K562 (cell line): Measurements from ENCODE around the gene RNU6-9. TPM values are rescaled to one million over a fixed set of nuclear protein-coding genes. Genes with fewer than 3 reads are reported as not detected.

Source experiments
- CHD1 ChIP-seq: fragments of 200-600 bp; sonication (generic); IDR thresholded peaks from one replicate; pipeline ENCODE4 v1.6.1; 2012; ENCODE audit warnings: mild to moderate bottlenecking, moderate library complexity, low read length, inconsistent platforms
- ESRRA ChIP-seq: fragments of 450-650 bp; IDR thresholded peaks from 2 replicates; pipeline ENCODE4 v1.6.1; 2014; ENCODE audit warnings: low read depth, mild to moderate bottlenecking, moderate library complexity, borderline replicate concordance
- FOXP1 ChIP-seq: sonication (generic); formaldehyde crosslinking; IDR thresholded peaks from 2 replicates; pipeline ENCODE4 v1.8.0; 2022; ENCODE audit warnings: mild to moderate bottlenecking, missing genetic modification reagents
- HIVEP1 ChIP-seq: fragments of 250-450 bp; sonication (Bioruptor Pico); IDR thresholded peaks from 2 replicates; pipeline ENCODE4 v1.4.0; 2020; ENCODE audit warnings: mild to moderate bottlenecking
- KAT7 ChIP-seq: sonication (generic); formaldehyde crosslinking; IDR thresholded peaks from 2 replicates; pipeline ENCODE4 v1.8.0; 2022; ENCODE audit warnings: missing genetic modification reagents, mild to moderate bottlenecking, borderline replicate concordance
- KLF6 ChIP-seq: fragments of 250-450 bp; sonication (Bioruptor Pico); IDR thresholded peaks from 2 replicates; pipeline ENCODE4 v1.4.0; 2020; ENCODE audit warnings: mild to moderate bottlenecking, moderate library complexity, borderline replicate concordance
- NFE2L1 ChIP-seq: fragments of 450-650 bp; IDR thresholded peaks from 2 replicates; pipeline ENCODE4 v1.6.1; 2016; ENCODE audit warnings: missing genetic modification characterization, low read depth, mild to moderate bottlenecking, missing compliant biosample characterization, moderate library complexity, borderline replicate concordance
- PCBP2 ChIP-seq: fragments of 200-400 bp; formaldehyde crosslinking; IDR thresholded peaks from 2 replicates; pipeline ENCODE4 v1.6.1; 2018; ENCODE audit warnings: low read length, low read depth, mild to moderate bottlenecking, moderate library complexity; ENCODE audit not compliant: poor library complexity, severe bottlenecking
- PTRF ChIP-seq: fragments of 450-650 bp; IDR thresholded peaks from 2 replicates; pipeline ENCODE4 v1.6.1; 2016; ENCODE audit warnings: mild to moderate bottlenecking, missing genetic modification characterization, missing compliant biosample characterization
- RERE ChIP-seq: sonication (generic); formaldehyde crosslinking; IDR thresholded peaks from 2 replicates; pipeline ENCODE4 v1.8.0; 2023; ENCODE audit warnings: missing genetic modification reagents, mild to moderate bottlenecking, borderline replicate concordance
- SIRT6 ChIP-seq: IDR thresholded peaks from one replicate; pipeline ENCODE4 v1.6.1; 2012; ENCODE audit warnings: low read depth, mild to moderate bottlenecking, control low read depth, inconsistent platforms, low read length, moderate library complexity
- SRSF9 ChIP-seq: fragments of 200-400 bp; formaldehyde crosslinking; IDR thresholded peaks from 2 replicates; pipeline ENCODE4 v1.6.1; 2017; ENCODE audit warnings: low read depth, low read length, borderline replicate concordance
- TAF1 ChIP-seq: IDR thresholded peaks from 2 replicates; pipeline ENCODE4 v1.6.1; 2011; ENCODE audit warnings: mild to moderate bottlenecking, low read length, moderate library complexity; ENCODE audit not compliant: insufficient read depth, control insufficient read depth, severe bottlenecking; ENCODE audit errors: extremely low read depth
- ZBTB1 ChIP-seq: sonication (generic); formaldehyde crosslinking; IDR thresholded peaks from 2 replicates; pipeline ENCODE4 v1.8.1; 2023; ENCODE audit warnings: missing genetic modification reagents, low read depth, mild to moderate bottlenecking, borderline replicate concordance
- ZBTB17 ChIP-seq: fragments of 450-650 bp; formaldehyde crosslinking; IDR thresholded peaks from 2 replicates; pipeline ENCODE4 v1.4.0; 2020; ENCODE audit warnings: mild to moderate bottlenecking
- polyA plus RNA-seq, 8 experiments: library from polyadenylated mRNA; depleted of rRNA in 4 of 8; stranded (reverse) in 5 of 8; unstranded in 3 of 8; fragments of >200 nt; fragmentation: Nextera tagmentation in 2 of 8; fragmentation: Illumina TruSeq in 1 of 8; extraction: Ambion mirVana in 2 of 8; extraction: Trizol in 1 of 8; gene quantifications; 2 replicates each; pipeline versions ENCODE4 v1.2.1 to v1.2.3, GENCODE V29; 2011 to 2014; ENCODE audit warnings: inconsistent platforms in 1 of 8, missing spikeins in 1 of 8
- total RNA-seq, 7 experiments: library from RNA; depleted of rRNA in 6 of 7; stranded (reverse); fragments of >200 nt in 6 of 7; fragmentation: Illumina TruSeq in 2 of 7; extraction: Trizol in 2 of 7; gene quantifications; 2 replicates each; pipeline versions ENCODE4 v1.2.1 to v1.2.3, GENCODE V29; 2011 to 2021; ENCODE audit warnings: low replicate concordance in 1 of 7
- TF ChIP-seq, protein P1 (sequence below): fragments of 250-450 bp; sonication (Bioruptor Pico); IDR thresholded peaks from 2 replicates; pipeline ENCODE4 v1.6.1; 2021; ENCODE audit warnings: mild to moderate bottlenecking
- TF ChIP-seq, protein P2 (sequence below): fragments of 250-450 bp; sonication (Bioruptor Pico); IDR thresholded peaks from 2 replicates; pipeline ENCODE4 v1.4.0; 2020; ENCODE audit warnings: mild to moderate bottlenecking

RNU6-9 gene
- total and polyA plus RNA-seq, 9 of the 15 experiments (the other 6 are each of a cell fraction or from before 2014, with no cell fraction given), result not detected

GRCh38 chr19:907183-907853 is 14.0 kb downstream of the RNU6-9 start (continued):
- TF ChIP-seq ZBTB17 (CRISPR knock-in tag) (no peak), NFE2L1 (tag) (no peak), ZBTB1 (no peak), CHD1 (no peak), KLF6 (CRISPR knock-in tag) (peak; percentile 39; the same call in 1 of the 2 replicates), ESRRA (peak; percentile 55), HIVEP1 (peak; percentile 92), KAT7 (CRISPR knock-in tag) (no peak), PCBP2 (no peak), TAF1 (peak; percentile 48), FOXP1 (0 out of 2 replicates have a peak, but pooled peaks have one; percentile 30), SRSF9 (no peak), RERE (CRISPR knock-in tag) (no peak), PTRF (no peak), SIRT6 (no peak)
- TF ChIP-seq, protein P1, sequence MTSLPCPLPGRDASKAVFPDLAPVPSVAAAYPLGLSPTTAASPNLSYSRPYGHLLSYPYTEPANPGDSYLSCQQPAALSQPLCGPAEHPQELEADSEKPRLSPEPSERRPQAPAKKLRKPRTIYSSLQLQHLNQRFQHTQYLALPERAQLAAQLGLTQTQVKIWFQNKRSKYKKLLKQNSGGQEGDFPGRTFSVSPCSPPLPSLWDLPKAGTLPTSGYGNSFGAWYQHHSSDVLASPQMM, result no peak
- TF ChIP-seq, protein P2, sequence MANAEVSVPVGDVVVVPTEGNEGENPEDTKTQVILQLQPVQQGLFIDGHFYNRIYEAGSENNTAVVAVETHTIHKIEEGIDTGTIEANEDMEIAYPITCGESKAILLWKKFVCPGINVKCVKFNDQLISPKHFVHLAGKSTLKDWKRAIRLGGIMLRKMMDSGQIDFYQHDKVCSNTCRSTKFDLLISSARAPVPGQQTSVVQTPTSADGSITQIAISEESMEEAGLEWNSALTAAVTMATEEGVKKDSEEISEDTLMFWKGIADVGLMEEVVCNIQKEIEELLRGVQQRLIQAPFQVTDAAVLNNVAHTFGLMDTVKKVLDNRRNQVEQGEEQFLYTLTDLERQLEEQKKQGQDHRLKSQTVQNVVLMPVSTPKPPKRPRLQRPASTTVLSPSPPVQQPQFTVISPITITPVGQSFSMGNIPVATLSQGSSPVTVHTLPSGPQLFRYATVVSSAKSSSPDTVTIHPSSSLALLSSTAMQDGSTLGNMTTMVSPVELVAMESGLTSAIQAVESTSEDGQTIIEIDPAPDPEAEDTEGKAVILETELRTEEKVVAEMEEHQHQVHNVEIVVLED, result no peak
